Transverse colon (tissue), 4 donors: ENCODE measurements around the gene BPIFB1. TPM values are rescaled to one million over a fixed set of nuclear protein-coding genes. Genes with fewer than 3 reads are reported as not detected.

Experiments used
- DNase-seq: peaks from one replicate; pipeline ENCODE4 v3.0.0-alpha.2; 2019
- H3K27ac ChIP-seq, 4 donors: fragments of 200-600 bp; sonication (generic); 2 replicates each; pipeline ENCODE4 v1.5.1; 2016 to 2018; ENCODE audit warnings: inconsistent platforms in 4 of 4
- H3K27me3 ChIP-seq: fragments of 200-600 bp; sonication (generic); 2 replicates; pipeline ENCODE4 v1.5.1; 2017; ENCODE audit warnings: inconsistent platforms
- H3K36me3 ChIP-seq, 4 donors: fragments of 200-600 bp; sonication (generic); 2 replicates each; pipeline ENCODE4 v1.5.1; 2017 to 2019; ENCODE audit warnings: inconsistent platforms in 4 of 4
- H3K4me1 ChIP-seq, 4 donors: fragments of 200-600 bp; sonication (generic); 2 replicates each; pipeline ENCODE4 v1.5.1; 2017 to 2020; ENCODE audit warnings: inconsistent platforms in 4 of 4
- H3K4me3 ChIP-seq, 4 donors: fragments of 200-600 bp; sonication (generic); 1 replicate in 1 of 4; 2 replicates in 3 of 4; pipeline versions ENCODE4 v1.5.1 to v1.6.1; 2017 to 2019; ENCODE audit warnings: inconsistent platforms in 4 of 4
- H3K9me3 ChIP-seq, 2 donors: fragments of 200-600 bp; sonication (generic); 2 replicates each; pipeline ENCODE4 v1.5.1; 2017 to 2019; ENCODE audit warnings: inconsistent platforms in 2 of 2
- EP300 ChIP-seq: sonication (generic); formaldehyde crosslinking; IDR thresholded peaks from one replicate; pipeline ENCODE4 v1.6.1; 2017; ENCODE audit warnings: antibody characterized with exemption, low read depth
- POLR2A ChIP-seq: fragments of 450-650 bp; IDR thresholded peaks from one replicate; pipeline ENCODE4 v1.6.1; 2016; ENCODE audit warnings: antibody characterized with exemption, mild to moderate bottlenecking, moderate library complexity
- POLR2AphosphoS5 ChIP-seq, 3 donors: sonication (generic); formaldehyde crosslinking; IDR thresholded peaks; one replicate each; pipeline ENCODE4 v1.6.1; 2016; ENCODE audit warnings: antibody characterized with exemption in 3 of 3
- whole genome bisulfite sequencing, 2 donors: methylation state at CpG; one replicate each; pipeline ENCODE4 v1.1.5; 2018; ENCODE audit warnings: low coverage in 1 of 2; 5-methylcytosine and 5-hydroxymethylcytosine counted together
- in situ Hi-C, 4 donors: fragments of 200-750 bp; cut with MboI; loops; one replicate each; pipeline versions ENCODE4 v1.15.0 to v1.15.1; 2017; ENCODE audit warnings: low sequenced_read_pairs in 3 of 4, low pct_ligation_motif_present in 1 of 4, low pct_unique_long_range_greater_than_20kb in 1 of 4
- intact Hi-C: fragments of 100-400 bp; cut with DNase I; formaldehyde crosslinking; loops from one replicate; pipeline ENCODE4 v1.15.1; 2023; ENCODE audit warnings: low total_unique reads
- total RNA-seq, 4 donors: library from RNA; depleted of rRNA; stranded (reverse); fragments of >200 nt; gene quantifications; one replicate each; pipeline ENCODE4 v1.1.0, GENCODE V29; 2016
- TF ChIP-seq, protein P1 (sequence below), 5 experiments: fragments of 200-600 bp in 3 of 5; fragments of 450-650 bp in 2 of 5; sonication (generic) in 3 of 5; IDR thresholded peaks; 1 replicate in 2 of 5; 2 replicates in 3 of 5; pipeline ENCODE4 v1.5.1; 2016 to 2017; ENCODE audit warnings: antibody characterized with exemption in 5 of 5, inconsistent platforms in 3 of 5, mild to moderate bottlenecking in 2 of 5, moderate library complexity in 1 of 5

The BPIFB1 gene
- total RNA-seq, 4 donors from 2014 or later = not detected

DNA sequence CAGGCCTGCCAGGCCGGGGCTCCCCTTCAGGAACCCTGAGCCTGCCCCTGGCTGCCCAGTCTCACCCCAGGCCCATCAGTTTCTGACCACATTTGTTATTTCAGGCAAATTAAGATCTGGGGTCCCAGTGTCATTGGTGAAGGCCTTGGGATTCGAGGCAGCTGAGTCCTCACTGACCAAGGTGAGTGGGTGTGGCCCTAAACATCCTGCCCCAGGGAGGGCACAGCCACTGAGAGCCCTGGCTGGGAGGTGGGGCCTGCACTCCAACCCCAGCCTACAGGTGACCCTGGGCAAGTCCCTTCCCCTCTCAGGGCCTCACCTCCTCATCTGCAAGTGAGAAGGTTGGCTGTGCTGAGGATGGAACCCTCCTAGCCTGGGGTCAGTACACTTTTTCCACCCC lies 23.8 kb downstream of the BPIFB1 start:
- Histone ChIP-seq H3K4me1 (no peaks in the 10 kb centered on the region), H3K27me3 (no peaks in the 10 kb centered on the region), H3K4me3 (no peak overlapping the region), H3K27ac (no peak overlapping the region), H3K36me3 (no peaks in the 10 kb centered on the region), H3K9me3 (no peaks in the 10 kb centered on the region)
- in situ Hi-C loops (loop anchor here in 1 of 4 donors (25.0 kb wide), 1 partner anchor 395 kb away; no protein-coding TSS in a partner anchor), intact Hi-C loops (no loop called here)
- WGBS, 2 donors = 43% methylated on average over 2 of the region's 2 CpGs; no CpG with 5 or more reads in 1 of the 2 donors
- no peak for DNase-seq
- TF ChIP-seq POLR2AphosphoS5 (IDR thresholded peaks at IDR 0.05) (no peak), POLR2A (no peak), EP300 (no peak)
- TF ChIP-seq, protein P1, sequence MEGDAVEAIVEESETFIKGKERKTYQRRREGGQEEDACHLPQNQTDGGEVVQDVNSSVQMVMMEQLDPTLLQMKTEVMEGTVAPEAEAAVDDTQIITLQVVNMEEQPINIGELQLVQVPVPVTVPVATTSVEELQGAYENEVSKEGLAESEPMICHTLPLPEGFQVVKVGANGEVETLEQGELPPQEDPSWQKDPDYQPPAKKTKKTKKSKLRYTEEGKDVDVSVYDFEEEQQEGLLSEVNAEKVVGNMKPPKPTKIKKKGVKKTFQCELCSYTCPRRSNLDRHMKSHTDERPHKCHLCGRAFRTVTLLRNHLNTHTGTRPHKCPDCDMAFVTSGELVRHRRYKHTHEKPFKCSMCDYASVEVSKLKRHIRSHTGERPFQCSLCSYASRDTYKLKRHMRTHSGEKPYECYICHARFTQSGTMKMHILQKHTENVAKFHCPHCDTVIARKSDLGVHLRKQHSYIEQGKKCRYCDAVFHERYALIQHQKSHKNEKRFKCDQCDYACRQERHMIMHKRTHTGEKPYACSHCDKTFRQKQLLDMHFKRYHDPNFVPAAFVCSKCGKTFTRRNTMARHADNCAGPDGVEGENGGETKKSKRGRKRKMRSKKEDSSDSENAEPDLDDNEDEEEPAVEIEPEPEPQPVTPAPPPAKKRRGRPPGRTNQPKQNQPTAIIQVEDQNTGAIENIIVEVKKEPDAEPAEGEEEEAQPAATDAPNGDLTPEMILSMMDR (IDR thresholded peaks at IDR 0.05) = no peak

DNA sequence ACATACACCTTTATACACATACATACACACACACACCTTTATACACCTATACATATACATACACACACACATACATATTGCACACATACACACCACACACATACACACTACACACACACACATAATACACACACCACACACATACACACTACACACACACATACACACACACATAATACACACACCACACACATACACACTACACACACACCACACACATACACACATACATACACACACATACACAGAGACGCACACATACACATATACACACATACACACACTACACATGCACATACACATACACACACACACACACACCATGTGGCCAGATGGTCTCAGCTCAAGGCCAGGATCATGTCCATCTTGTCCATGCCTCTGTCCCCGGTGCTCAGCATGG lies 25.7 kb downstream of the BPIFB1 start:
- intact Hi-C loops = no loop called here
- in situ Hi-C loops = loop anchor here in 1 of 4 donors (25.0 kb wide), 1 partner anchor 396 kb away; no protein-coding TSS in a partner anchor
- 100% methylated on average over 2 of the region's 2 CpGs; no CpG with 5 or more reads in 1 of the 2 donors for WGBS, 2 donors

DNA sequence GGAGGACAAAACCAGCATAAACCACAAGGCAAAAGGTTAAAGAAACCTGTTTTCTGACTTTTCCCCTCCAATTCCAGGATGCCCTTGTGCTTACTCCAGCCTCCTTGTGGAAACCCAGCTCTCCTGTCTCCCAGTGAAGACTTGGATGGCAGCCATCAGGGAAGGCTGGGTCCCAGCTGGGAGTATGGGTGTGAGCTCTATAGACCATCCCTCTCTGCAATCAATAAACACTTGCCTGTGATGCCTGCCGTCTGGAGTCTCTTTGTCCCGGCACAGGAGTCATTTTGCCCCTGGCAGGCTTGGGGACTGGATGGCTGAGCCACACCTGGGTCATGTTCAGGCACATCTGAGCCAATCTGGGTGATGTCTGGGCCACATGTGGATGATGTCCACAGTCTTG lies 26.6 kb downstream of the BPIFB1 start:
- TF ChIP-seq, protein P1 (IDR thresholded peaks at IDR 0.05) = no peak
- no peak for TF ChIP-seq EP300
- no peak for TF ChIP-seq POLR2A
- TF ChIP-seq POLR2AphosphoS5 (IDR thresholded peaks at IDR 0.05) = no peak
- WGBS, 2 donors = 21% methylated on average over 2 of the region's 2 CpGs; no CpG with 5 or more reads in 1 of the 2 donors
- intact Hi-C loops (loop anchor here (1.0 kb wide), 1 partner anchor 43 kb away; no protein-coding TSS in a partner anchor), in situ Hi-C loops (loop anchor here in 1 of 4 donors (25.0 kb wide), 1 partner anchor 397 kb away; no protein-coding TSS in a partner anchor)
- Histone ChIP-seq H3K36me3 (no peaks in the 10 kb centered on the region), H3K9me3 (no peaks in the 10 kb centered on the region), H3K27ac (no peak overlapping the region), H3K27me3 (no peaks in the 10 kb centered on the region), H3K4me3 (no peak overlapping the region), H3K4me1 (no peaks in the 10 kb centered on the region)
- DNase-seq = no peak

More for the DNA sequence above, 25.7 kb downstream of the BPIFB1 start:
- H3K27ac ChIP-seq = no peak overlapping the region
- H3K27me3 ChIP-seq = no peaks in the 10 kb centered on the region
- H3K4me3 ChIP-seq = no peak overlapping the region
- no peaks in the 10 kb centered on the region for H3K4me1 ChIP-seq
- TF ChIP-seq POLR2A = no peak
- no peak for TF ChIP-seq EP300
- no peak for TF ChIP-seq POLR2AphosphoS5 (IDR thresholded peaks at IDR 0.05)
- TF ChIP-seq, protein P1 (IDR thresholded peaks at IDR 0.05) = no peak
- DNase-seq = no peak
- no peaks in the 10 kb centered on the region for H3K36me3 ChIP-seq
- no peaks in the 10 kb centered on the region for H3K9me3 ChIP-seq

DNA sequence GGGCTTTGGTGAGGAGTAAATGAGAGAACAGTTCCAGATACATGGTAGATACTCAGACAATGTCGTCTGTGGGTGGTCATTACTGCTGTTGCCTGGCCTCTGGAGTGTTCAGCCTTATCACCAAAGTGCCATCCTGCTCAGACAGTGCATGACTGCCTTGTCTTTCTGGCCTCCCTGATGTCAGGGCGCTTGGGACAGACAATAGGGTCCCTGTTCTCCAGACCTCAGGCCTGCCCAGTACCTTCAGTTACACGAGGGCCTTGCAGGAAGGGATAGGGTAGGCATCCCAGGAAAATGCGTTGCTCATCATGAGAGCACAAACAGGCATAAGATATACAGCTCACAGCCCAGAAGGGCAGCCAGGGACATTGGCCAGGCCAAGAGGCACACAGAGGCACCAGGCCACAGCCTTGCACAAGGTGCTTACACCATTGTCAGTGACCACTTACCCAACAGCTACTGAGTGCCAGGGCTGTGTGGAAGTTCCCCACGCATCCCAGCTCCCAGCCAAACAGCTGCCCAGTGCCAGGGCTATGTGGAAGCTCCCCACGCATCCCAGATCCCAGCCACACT lies 27.4 kb downstream of the BPIFB1 start:
- no peak for TF ChIP-seq POLR2AphosphoS5 (IDR thresholded peaks at IDR 0.05)
- no peaks in the 10 kb centered on the region for H3K27me3 ChIP-seq
- DNase-seq = no peak
- no peaks in the 10 kb centered on the region for H3K9me3 ChIP-seq
- H3K4me3 ChIP-seq = no peak overlapping the region
- no peaks in the 10 kb centered on the region for H3K36me3 ChIP-seq
- intact Hi-C loops (loop anchor here (1.0 kb wide), 1 partner anchor 44 kb away; no protein-coding TSS in a partner anchor), in situ Hi-C loops (loop anchor here in 1 of 4 donors (25.0 kb wide), 1 partner anchor 398 kb away; no protein-coding TSS in a partner anchor)
- WGBS, 2 donors = 79% methylated on average over 6 of the region's 6 CpGs; no CpG with 5 or more reads in 1 of the 2 donors
- no peak overlapping the region for H3K27ac ChIP-seq
- H3K4me1 ChIP-seq = no peaks in the 10 kb centered on the region
